Sigmoid colon (tissue), 7 donors: ENCODE data around the gene ZNF276. TPM values are rescaled to one million over a fixed set of nuclear protein-coding genes. Genes with fewer than 3 reads are reported as not detected.

ENCODE experiments used
- DNase-seq: peaks from one replicate; pipeline ENCODE4 v3.0.0-alpha.2; 2019
- H3K27ac ChIP-seq, 4 donors: fragments of 200-600 bp; sonication (generic); one replicate each; pipeline ENCODE4 v1.5.1; 2016 to 2019; ENCODE audit warnings: mild to moderate bottlenecking in 1 of 4
- H3K27me3 ChIP-seq, 3 donors: fragments of 200-600 bp; sonication (generic); one replicate each; pipeline ENCODE4 v1.5.1; 2019; ENCODE audit warnings: mild to moderate bottlenecking in 1 of 3
- H3K36me3 ChIP-seq, 4 donors: fragments of 200-600 bp; sonication (generic); one replicate each; pipeline ENCODE4 v1.5.1; 2016 to 2019
- H3K4me1 ChIP-seq, 4 donors: fragments of 200-600 bp; sonication (generic); one replicate each; pipeline ENCODE4 v1.5.1; 2017 to 2019
- H3K4me3 ChIP-seq, 4 donors: fragments of 200-600 bp; sonication (generic); one replicate each; pipeline ENCODE4 v1.5.1; 2017 to 2019; ENCODE audit warnings: mild to moderate bottlenecking in 2 of 4, moderate library complexity in 1 of 4
- H3K9me3 ChIP-seq, 4 donors: fragments of 200-600 bp in 3 of 4; sonication (generic) in 3 of 4; one replicate each; pipeline versions ENCODE4 v1.5.1 to v1.6.1; 2013 to 2019
- CTCF ChIP-seq, 4 experiments: fragments of 450-650 bp in 3 of 4; fragments of 200-600 bp in 1 of 4; IDR thresholded peaks; one replicate each; pipeline ENCODE4 v1.5.1; 2016 to 2019; ENCODE audit warnings: antibody characterized with exemption in 4 of 4, mild to moderate bottlenecking in 3 of 4, moderate library complexity in 2 of 4
- EP300 ChIP-seq, 4 donors: sonication (generic); formaldehyde crosslinking; IDR thresholded peaks; one replicate each; pipeline ENCODE4 v1.6.1; 2017; ENCODE audit warnings: antibody characterized with exemption in 4 of 4
- POLR2A ChIP-seq, 2 donors: fragments of 450-650 bp; IDR thresholded peaks; one replicate each; pipeline ENCODE4 v1.6.1; 2016; ENCODE audit warnings: antibody characterized with exemption in 2 of 2, mild to moderate bottlenecking in 2 of 2, moderate library complexity in 2 of 2
- POLR2AphosphoS5 ChIP-seq, 4 donors: sonication (generic); formaldehyde crosslinking; IDR thresholded peaks; one replicate each; pipeline ENCODE4 v1.6.1; 2017; ENCODE audit warnings: antibody characterized with exemption in 4 of 4
- WGBS, 2 donors: extraction: QIAGEN DNeasy Blood & Tissue Kit; methylation state at CpG; one replicate each; pipeline ENCODE4 v1.1.7; 2013; 5-methylcytosine and 5-hydroxymethylcytosine counted together
- intact Hi-C: fragments of 100-400 bp; cut with DNase I; formaldehyde crosslinking; loops from one replicate; pipeline ENCODE4 v1.15.1; 2023
- polyA plus RNA-seq, 3 donors: library from polyadenylated mRNA; stranded (reverse); fragments of 200-250 nt; gene quantifications; one replicate each; pipeline ENCODE4 v1.2.3, GENCODE V29; 2013
- total RNA-seq, 4 donors: library from RNA; depleted of rRNA; stranded (reverse); fragments of >200 nt; gene quantifications; one replicate each; pipeline ENCODE4 v1.1.0, GENCODE V29; 2016
- donor health status: healthy with polysubstance abuse.
- donor health status: Bipolar disorder and iron deficiency.
- donor health status: healthy.

The ZNF276 gene
- total and polyA plus RNA-seq, 7 donors: 7.2 to 32.3 (median 14.6) TPM

- 80 to 92% methylated on average over 11 of the region's 11 CpGs for WGBS, 2 donors
- no peak for TF ChIP-seq POLR2AphosphoS5 (IDR thresholded peaks at IDR 0.05)
- TF ChIP-seq POLR2A (IDR thresholded peaks at IDR 0.05): no peak
- TF ChIP-seq EP300 (IDR thresholded peaks at IDR 0.05): no peak
- Histone ChIP-seq H3K27ac (no peak overlapping the region), H3K9me3 (no peaks in the 10 kb centered on the region), H3K27me3 (no peaks in the 10 kb centered on the region), H3K36me3 (no peaks in the 10 kb centered on the region), H3K4me3 (no peak overlapping the region), H3K4me1 (no peaks in the 10 kb centered on the region)
- intact Hi-C loops: no loop called here
- no peak for DNase-seq
Observed at GRCh38 chr16:89785523-89786155, 64.3 kb downstream of the ZNF276 start.

DNA sequence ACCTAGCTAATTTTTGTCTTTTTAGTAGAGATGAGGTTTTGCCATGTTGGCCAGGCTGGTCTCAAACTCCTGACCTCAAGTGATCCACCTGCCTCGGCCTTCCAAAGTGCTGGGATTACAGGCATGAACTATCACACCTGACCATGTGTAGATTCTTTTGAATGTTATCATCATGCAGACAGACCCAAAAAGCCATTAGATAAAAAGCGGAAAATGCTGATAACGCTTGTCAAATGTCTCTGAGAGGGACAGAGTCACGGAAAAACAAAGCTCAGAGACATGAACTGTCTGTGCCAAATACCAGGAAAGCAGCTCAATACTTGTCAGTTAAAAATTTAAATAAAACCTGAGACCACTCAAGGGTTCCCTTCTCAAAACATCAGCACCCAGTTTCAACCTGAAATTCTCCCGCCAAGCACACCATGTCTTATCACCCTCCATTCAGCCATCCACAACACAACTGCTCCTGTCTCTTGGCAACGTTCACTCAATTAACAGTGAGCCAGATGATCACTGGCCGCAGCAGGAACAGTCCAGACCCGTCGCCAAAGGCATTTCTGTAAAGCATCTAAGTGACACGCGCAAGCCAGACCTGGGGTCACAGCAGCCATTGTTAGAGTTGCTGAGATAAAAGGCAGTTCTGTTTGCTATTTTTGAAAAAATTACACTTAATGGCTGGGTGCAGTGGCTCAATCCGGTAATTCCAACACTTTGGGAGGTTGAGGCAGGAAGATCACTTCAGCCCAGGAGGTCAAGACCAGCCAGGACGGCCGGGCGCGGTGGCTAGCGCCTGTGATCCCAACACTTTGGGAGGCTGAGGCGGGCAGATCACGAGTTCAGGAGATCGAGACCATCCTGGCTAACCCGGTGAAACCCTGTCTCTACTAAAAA is 65.4 kb downstream of the ZNF276 start:
- H3K27me3 ChIP-seq: no peaks in the 10 kb centered on the region
- 96 to 97% methylated on average over 21 of the region's 21 CpGs for WGBS, 2 donors
- TF ChIP-seq POLR2A (IDR thresholded peaks at IDR 0.05) (no peak), CTCF (IDR thresholded peaks at IDR 0.05) (no peak), POLR2AphosphoS5 (IDR thresholded peaks at IDR 0.05) (no peak), EP300 (IDR thresholded peaks at IDR 0.05) (no peak)
- intact Hi-C loops: no loop called here
- no peak overlapping the region for H3K27ac ChIP-seq
- no peaks in the 10 kb centered on the region for H3K36me3 ChIP-seq
- no peak for DNase-seq
- no peaks in the 10 kb centered on the region for H3K9me3 ChIP-seq
- H3K4me3 ChIP-seq: no peak overlapping the region
- H3K4me1 ChIP-seq: no peaks in the 10 kb centered on the region

DNA sequence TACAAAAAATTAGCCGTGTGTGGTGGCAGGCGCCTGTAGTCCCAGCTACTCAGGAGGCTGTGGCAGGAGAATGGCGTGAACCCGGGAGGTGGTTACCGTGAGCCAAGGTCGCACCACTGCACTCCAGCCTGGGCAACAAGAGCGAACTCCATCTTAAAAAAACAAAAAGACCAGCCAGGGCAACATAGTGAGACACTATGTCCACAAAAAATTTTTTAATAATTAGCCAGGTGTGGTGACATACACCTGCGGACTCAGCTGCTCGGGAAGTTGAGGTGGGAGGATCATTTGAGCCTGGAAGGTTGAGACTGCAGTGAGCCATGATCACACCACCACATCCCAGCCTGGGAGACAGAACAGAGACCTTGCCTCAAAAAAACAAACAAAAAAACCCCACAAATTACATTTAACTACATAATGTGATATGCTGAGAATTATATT is 66.0 kb downstream of the ZNF276 start:
- no peaks in the 10 kb centered on the region for H3K9me3 ChIP-seq
- intact Hi-C loops: no loop called here
- TF ChIP-seq CTCF (IDR thresholded peaks at IDR 0.05) (no peak), POLR2A (IDR thresholded peaks at IDR 0.05) (no peak), EP300 (IDR thresholded peaks at IDR 0.05) (no peak), POLR2AphosphoS5 (IDR thresholded peaks at IDR 0.05) (no peak)
- 93 to 95% methylated on average over 9 of the region's 9 CpGs for WGBS, 2 donors
- H3K27ac ChIP-seq: no peak overlapping the region
- no peaks in the 10 kb centered on the region for H3K4me1 ChIP-seq
- H3K27me3 ChIP-seq: no peaks in the 10 kb centered on the region
- H3K36me3 ChIP-seq: no peaks in the 10 kb centered on the region
- no peak overlapping the region for H3K4me3 ChIP-seq
- no peak for DNase-seq

Other genes starting within 250 kb of the ZNF276 start
- gene ANKRD11, start 231.0 kb upstream of the ZNF276 start, total RNA-seq: 100 to 1,000 TPM in 1 of 4 donors, 10 to 100 TPM in 3; 42.6 to 161 (median 48.8) TPM
- gene ANKRD11, start 231.0 kb upstream of the ZNF276 start, polyA plus RNA-seq: 10 to 100 TPM; 30.6 to 96.8 (median 37.0) TPM
- gene SPG7, start 213.1 kb upstream of the ZNF276 start, total RNA-seq: 100 to 1,000 TPM in 2 of 4 donors, 10 to 100 TPM in 2; 69.4 to 211 (median 113) TPM
- 100 to 1,000 TPM in 1 of 3 donors, 10 to 100 TPM in 2; 27.7 to 110 (median 33.6) TPM for gene SPG7, start 213.1 kb upstream of the ZNF276 start, polyA plus RNA-seq
- over 10,000 TPM in 1 of 4 donors, 1,000 to 10,000 TPM in 3; 7,351 to 19,173 (median 8,010) TPM for gene RPL13, start 160.9 kb upstream of the ZNF276 start, total RNA-seq
- gene RPL13, start 160.9 kb upstream of the ZNF276 start, polyA plus RNA-seq: 1,000 to 10,000 TPM; 3,641 to 7,574 (median 7,371) TPM
- under 1 TPM in 2 of 4 donors, not detected in 2; 0.41 to 0.71 TPM for gene CPNE7, start 145.8 kb upstream of the ZNF276 start, total RNA-seq
- gene CPNE7, start 145.8 kb upstream of the ZNF276 start, polyA plus RNA-seq: 1 to 10 TPM in 1 of 3 donors, not detected in 2; 3.3 TPM
- not detected for gene DPEP1, start 107.9 kb upstream of the ZNF276 start, total RNA-seq
- gene DPEP1, start 107.9 kb upstream of the ZNF276 start, polyA plus RNA-seq: 1 to 10 TPM in 1 of 3 donors, under 1 TPM in 1, not detected in 1; 0.92 to 1.2 TPM
- gene CHMP1A, start 63.8 kb upstream of the ZNF276 start, total RNA-seq: 10 to 100 TPM; 42.8 to 75.9 (median 59.3) TPM
- gene CHMP1A, start 63.8 kb upstream of the ZNF276 start, polyA plus RNA-seq: 100 to 1,000 TPM in 2 of 3 donors, 10 to 100 TPM in 1; 95.5 to 157 (median 134) TPM
- gene SPATA33, start 63.7 kb upstream of the ZNF276 start, total RNA-seq: 1 to 10 TPM; 1.4 to 7.7 (median 5.9) TPM
- 1 to 10 TPM; 2.1 to 6.3 (median 4.2) TPM for gene SPATA33, start 63.7 kb upstream of the ZNF276 start, polyA plus RNA-seq
- gene CDK10, start 34.8 kb upstream of the ZNF276 start, total RNA-seq: 10 to 100 TPM; 17.8 to 62.3 (median 35.2) TPM
- gene CDK10, start 34.8 kb upstream of the ZNF276 start, polyA plus RNA-seq: 10 to 100 TPM; 34.0 to 96.0 (median 36.0) TPM
- gene SPATA2L, start 19.8 kb upstream of the ZNF276 start, total RNA-seq: 10 to 100 TPM in 1 of 4 donors, 1 to 10 TPM in 3; 3.5 to 12.6 (median 6.5) TPM
- gene SPATA2L, start 19.8 kb upstream of the ZNF276 start, polyA plus RNA-seq: 10 to 100 TPM; 11.3 to 17.6 (median 12.6) TPM
- gene VPS9D1, start 639 bp upstream of the ZNF276 start, total RNA-seq: 10 to 100 TPM in 1 of 4 donors, 1 to 10 TPM in 3; 3.8 to 10.5 (median 4.0) TPM
- gene VPS9D1, start 639 bp upstream of the ZNF276 start, polyA plus RNA-seq: 10 to 100 TPM in 1 of 3 donors, 1 to 10 TPM in 2; 5.3 to 19.2 (median 8.4) TPM
- 1 to 10 TPM in 3 of 4 donors, under 1 TPM in 1; 0.16 to 4.7 (median 3.0) TPM for gene FANCA, start 95.1 kb downstream of the ZNF276 start, total RNA-seq
- gene FANCA, start 95.1 kb downstream of the ZNF276 start, polyA plus RNA-seq: 10 to 100 TPM in 1 of 3 donors, 1 to 10 TPM in 2; 7.2 to 26.5 (median 7.6) TPM
- 1 to 10 TPM in 2 of 4 donors, under 1 TPM in 2; 0.82 to 5.3 (median 1.4) TPM for gene SPIRE2, start 106.9 kb downstream of the ZNF276 start, total RNA-seq
- gene SPIRE2, start 106.9 kb downstream of the ZNF276 start, polyA plus RNA-seq: 10 to 100 TPM; 34.2 to 44.0 (median 43.9) TPM
- gene TCF25, start 152.1 kb downstream of the ZNF276 start, total RNA-seq: 100 to 1,000 TPM; 131 to 244 (median 181) TPM
- 100 to 1,000 TPM in 2 of 3 donors, 10 to 100 TPM in 1; 89.7 to 161 (median 106) TPM for gene TCF25, start 152.1 kb downstream of the ZNF276 start, polyA plus RNA-seq
- gene MC1R, start 197.3 kb downstream of the ZNF276 start, total RNA-seq: 1 to 10 TPM; 2.1 to 8.0 (median 4.5) TPM
- 1 to 10 TPM in 1 of 3 donors, not detected in 2; 5.6 TPM for gene MC1R, start 197.3 kb downstream of the ZNF276 start, polyA plus RNA-seq
- 10 to 100 TPM in 3 of 4 donors, 1 to 10 TPM in 1; 9.2 to 35.0 (median 27.8) TPM for gene TUBB3, start 201.8 kb downstream of the ZNF276 start, total RNA-seq
- gene TUBB3, start 201.8 kb downstream of the ZNF276 start, polyA plus RNA-seq: 10 to 100 TPM in 1 of 3 donors, 1 to 10 TPM in 1, under 1 TPM in 1; 0.46 to 23.5 (median 1.8) TPM
- 100 to 1,000 TPM in 1 of 4 donors, 10 to 100 TPM in 3; 68.8 to 127 (median 86.6) TPM for gene DEF8, start 227.2 kb downstream of the ZNF276 start, total RNA-seq
- 10 to 100 TPM; 24.6 to 37.2 (median 30.5) TPM for gene DEF8, start 227.2 kb downstream of the ZNF276 start, polyA plus RNA-seq